ENCODE results near the gene KCNJ6. TPM values are rescaled to one million over a fixed set of nuclear protein-coding genes. Genes with fewer than 3 reads are reported as not detected.
A peak's percentile ranks its signal among the peaks of the same experiment; 100 is the strongest.

Gene KCNJ6
- total and polyA plus RNA-seq, 9 of the 15 experiments (the other 6 are each of a cell fraction or from before 2014, with no cell fraction given): 0.06 to 0.21 (median 0.13) TPM; not detected in 1

- in situ Hi-C loops (cut with MboI): no loop called here
- TF ChIP-seq, protein P1, sequence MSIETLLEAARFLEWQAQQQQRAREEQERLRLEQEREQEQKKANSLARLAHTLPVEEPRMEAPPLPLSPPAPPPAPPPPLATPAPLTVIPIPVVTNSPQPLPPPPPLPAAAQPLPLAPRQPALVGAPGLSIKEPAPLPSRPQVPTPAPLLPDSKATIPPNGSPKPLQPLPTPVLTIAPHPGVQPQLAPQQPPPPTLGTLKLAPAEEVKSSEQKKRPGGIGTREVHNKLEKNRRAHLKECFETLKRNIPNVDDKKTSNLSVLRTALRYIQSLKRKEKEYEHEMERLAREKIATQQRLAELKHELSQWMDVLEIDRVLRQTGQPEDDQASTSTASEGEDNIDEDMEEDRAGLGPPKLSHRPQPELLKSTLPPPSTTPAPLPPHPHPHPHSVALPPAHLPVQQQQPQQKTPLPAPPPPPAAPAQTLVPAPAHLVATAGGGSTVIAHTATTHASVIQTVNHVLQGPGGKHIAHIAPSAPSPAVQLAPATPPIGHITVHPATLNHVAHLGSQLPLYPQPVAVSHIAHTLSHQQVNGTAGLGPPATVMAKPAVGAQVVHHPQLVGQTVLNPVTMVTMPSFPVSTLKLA (conservative IDR thresholded peaks at IDR 0.05): peak; percentile 35 to 62; a peak in 3 of 4 replicates
- TF ChIP-seq NFE2 (IDR thresholded peaks at IDR 0.05; ENCODE audit: low read depth) (peak; percentile 64), HSF4 (CRISPR knock-in tag; IDR thresholded peaks at IDR 0.05; ENCODE audit: borderline replicate concordance) (no peak), ZNF316 (IDR thresholded peaks at IDR 0.05) (peak; percentile 63), MAFF (IDR thresholded peaks at IDR 0.05; ENCODE audit: low read length) (peak; percentile 51; the same call in 1 of the 2 replicates), ZNF766 (CRISPR knock-in tag; conservative IDR thresholded peaks at IDR 0.05) (peak; percentile 61; the same call in 1 of the 2 replicates), ARID3A (IDR thresholded peaks at IDR 0.05; ENCODE audit: borderline replicate concordance, low read depth, low read length) (no peak), TAL1 (IDR thresholded peaks at IDR 0.05) (no peak), C11orf30 (IDR thresholded peaks at IDR 0.05; ENCODE audit: low read depth) (peak; percentile 73), NR4A1 (CRISPR knock-in tag; IDR thresholded peaks at IDR 0.05) (no peak), NR4A1 (tag; IDR thresholded peaks at IDR 0.05) (0 out of 2 replicates have a peak, but pooled peaks have one; percentile 55), MAFG (tag; conservative IDR thresholded peaks at IDR 0.05) (peak; percentile 75), ZNF551 (CRISPR knock-in tag; IDR thresholded peaks at IDR 0.05) (no peak), RAD51 (IDR thresholded peaks at IDR 0.05; ENCODE audit: borderline replicate concordance, low read depth) (0 out of 2 replicates have a peak, but pooled peaks have one; percentile 17), NUFIP1 (IDR thresholded peaks at IDR 0.05; ENCODE audit: partially characterized antibody) (no peak), SMAD2 (IDR thresholded peaks at IDR 0.05; ENCODE audit: low read depth, low read length) (no peak), MAFK (IDR thresholded peaks at IDR 0.05; ENCODE audit: low read length) (peak; percentile 25; the same call in 1 of the 2 replicates)
- TF ChIP-seq, protein P2, sequence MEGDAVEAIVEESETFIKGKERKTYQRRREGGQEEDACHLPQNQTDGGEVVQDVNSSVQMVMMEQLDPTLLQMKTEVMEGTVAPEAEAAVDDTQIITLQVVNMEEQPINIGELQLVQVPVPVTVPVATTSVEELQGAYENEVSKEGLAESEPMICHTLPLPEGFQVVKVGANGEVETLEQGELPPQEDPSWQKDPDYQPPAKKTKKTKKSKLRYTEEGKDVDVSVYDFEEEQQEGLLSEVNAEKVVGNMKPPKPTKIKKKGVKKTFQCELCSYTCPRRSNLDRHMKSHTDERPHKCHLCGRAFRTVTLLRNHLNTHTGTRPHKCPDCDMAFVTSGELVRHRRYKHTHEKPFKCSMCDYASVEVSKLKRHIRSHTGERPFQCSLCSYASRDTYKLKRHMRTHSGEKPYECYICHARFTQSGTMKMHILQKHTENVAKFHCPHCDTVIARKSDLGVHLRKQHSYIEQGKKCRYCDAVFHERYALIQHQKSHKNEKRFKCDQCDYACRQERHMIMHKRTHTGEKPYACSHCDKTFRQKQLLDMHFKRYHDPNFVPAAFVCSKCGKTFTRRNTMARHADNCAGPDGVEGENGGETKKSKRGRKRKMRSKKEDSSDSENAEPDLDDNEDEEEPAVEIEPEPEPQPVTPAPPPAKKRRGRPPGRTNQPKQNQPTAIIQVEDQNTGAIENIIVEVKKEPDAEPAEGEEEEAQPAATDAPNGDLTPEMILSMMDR (IDR thresholded peaks at IDR 0.05 in 2 of 3, conservative IDR thresholded peaks at IDR 0.05 in 1 of 3; ENCODE audit: insufficient read depth in 2 of 3, low read depth in 1 of 3, low read length in 3 of 3): no peak
These were observed 258.0 kb downstream of the KCNJ6 start for GRCh38 chr21:37658121-37658816.

More at GRCh38 chr21:37658121-37658816, 258.0 kb downstream of the KCNJ6 start:
- no peaks in the 10 kb centered on the region for H3K79me2 ChIP-seq (ENCODE audit: control insufficient read depth, insufficient read depth, low read length)
- H2AFZ ChIP-seq (ENCODE audit: low read depth, low read length): peak overlapping the region; percentile 25; the same call in 1 of the 2 replicates
- ATAC-seq: peak; percentile 20; the same call in 1 of the 3 replicates
- H3K27me3 ChIP-seq (ENCODE audit: control insufficient read depth in 2 of 2, insufficient read depth in 2 of 2, low read length in 2 of 2): peaks cover 4 to 28% of the 10 kb centered on the region in 2 experiments; a peak in 4 of 5 replicates
- ChIA-PET CTCF (ENCODE audit: low intra/inter-chr PET ratio) (no interaction called here), POLR2A (interaction anchor here (1.3 kb wide), 1 partner anchor 16 kb away, joined by 3 read pairs; no protein-coding TSS in a partner anchor)
- no TSS peak for BruUV-seq (replicated peaks)
- H3K27ac ChIP-seq (ENCODE audit: extremely low read depth, low read depth, low read length): no peak overlapping the region
- 7% methylated on average over 10 of the region's 10 CpGs for WGBS (ENCODE audit: insufficient coverage, low coverage, missing lambda C conversion rate)
- no peak overlapping the region for H3K4me3 ChIP-seq
- intact Hi-C loops (cut with micrococcal nuclease): no loop called here
- no peak overlapping the region for H3K9ac ChIP-seq (ENCODE audit: insufficient read depth in 1 of 2, low read depth in 2 of 2, low read length in 2 of 2)
- FAIRE-seq: no peak
- H3K4me2 ChIP-seq (ENCODE audit: insufficient read depth, low read length): no peak overlapping the region; the same call in 1 of the 2 replicates
- no peaks in the 10 kb centered on the region for H3K36me3 ChIP-seq (ENCODE audit: control insufficient read depth, insufficient read depth, low read length)
- H3K4me1 ChIP-seq (replicated peaks in 1 of 2; ENCODE audit: control insufficient read depth in 2 of 2, insufficient read depth in 2 of 2, low read length in 2 of 2): peaks cover 7 to 17% of the 10 kb centered on the region in 2 experiments; a peak in 4 of 5 replicates
- H3K9me3 ChIP-seq (replicated peaks; ENCODE audit: control insufficient read depth, insufficient read depth, low read depth, low read length): no peaks in the 10 kb centered on the region
- no peaks in the 10 kb centered on the region for H3K9me1 ChIP-seq (ENCODE audit: control insufficient read depth, insufficient read depth, low read length)
- DNase-seq (ENCODE audit: extremely low read depth in 1 of 4, low spot score in 3 of 4): peak in 1 of 4 experiments; percentile 28
- no peaks in the 10 kb centered on the region for H4K20me1 ChIP-seq (replicated peaks; ENCODE audit: control insufficient read depth, insufficient read depth, low read length)

Data from K562 (cell line).